ENCODE data around the gene LINC00237. TPM values are rescaled to one million over a fixed set of nuclear protein-coding genes. Genes with fewer than 3 reads are reported as not detected.

Gene LINC00237
- total and polyA plus RNA-seq, 2 of the 8 experiments (the other 6 are each of a cell fraction or from before 2014, with no cell fraction given), result 0.28 to 1.4 TPM

- Histone ChIP-seq H2BK5ac (ENCODE audit: low read depth, low read length) (no peak overlapping the region), H3K9me3 (ENCODE audit: insufficient read depth in 2 of 2, low read depth in 1 of 2, low read length in 1 of 2) (no peaks in the 10 kb centered on the region), H3K36me3 (ENCODE audit: control insufficient read depth in 2 of 4, insufficient read depth in 4 of 4, low read length in 3 of 4) (peaks cover 0 to 14% (median 1%) of the 10 kb centered on the region in 4 experiments; a peak in 3 of 8 replicates), H4K20me1 (replicated peaks in 1 of 2; ENCODE audit: control insufficient read depth in 1 of 2, insufficient read depth in 2 of 2, low read length in 2 of 2) (no peaks in the 10 kb centered on the region), H3K4me2 (ENCODE audit: insufficient read depth in 1 of 2, low read depth in 2 of 2, low read length in 2 of 2) (no peak overlapping the region), H2BK15ac (ENCODE audit: low read length) (no peak overlapping the region), H3K18ac (ENCODE audit: extremely low read depth, low read length) (no peak overlapping the region), H3K27me3 (replicated peaks in 1 of 4; ENCODE audit: control insufficient read depth in 3 of 4, extremely low read depth in 1 of 4, insufficient read depth in 3 of 4, low read length in 3 of 4) (no peaks in the 10 kb centered on the region), H2AFZ (ENCODE audit: low read length) (no peak overlapping the region), H3K14ac (ENCODE audit: insufficient read length) (no peak overlapping the region), H2BK120ac (replicated peaks; ENCODE audit: low read depth, low read length) (no peak overlapping the region), H3K4ac (replicated peaks; ENCODE audit: insufficient read length, low read depth, low read length) (no peak overlapping the region), H2AK5ac (ENCODE audit: low read depth, low read length) (no peak overlapping the region), H2BK20ac (ENCODE audit: low read length) (no peak overlapping the region), H3K79me1 (ENCODE audit: low read depth, low read length) (peaks cover 4% of the 10 kb centered on the region; the same call in 1 of the 2 replicates), H3K23me2 (ENCODE audit: low read depth, low read length) (peaks cover 3% of the 10 kb centered on the region; the same call in 1 of the 2 replicates), H3K4me3 (ENCODE audit: extremely low read depth in 1 of 4, insufficient read depth in 2 of 4, low read depth in 3 of 4, low read length in 4 of 4) (no peak overlapping the region), H3K23ac (ENCODE audit: insufficient read length) (no peak overlapping the region), H3K79me2 (ENCODE audit: control insufficient read depth in 1 of 2, insufficient read depth in 2 of 2, low read length in 2 of 2) (no peaks in the 10 kb centered on the region), H2BK12ac (ENCODE audit: low read depth, low read length) (no peak overlapping the region), H4K8ac (ENCODE audit: extremely low read depth, insufficient read depth, low read length) (no peak overlapping the region), H3K56ac (replicated peaks; ENCODE audit: insufficient read length, low read depth, low read length) (no peak overlapping the region), H4K5ac (ENCODE audit: insufficient read length, low read depth, low read length) (no peak overlapping the region), H3K9ac (replicated peaks in 1 of 4; ENCODE audit: extremely low read depth in 1 of 4, low read depth in 3 of 4, low read length in 3 of 4) (no peak overlapping the region), H4K91ac (replicated peaks; ENCODE audit: insufficient read length, low read length) (no peak overlapping the region), H3K27ac (ENCODE audit: low read depth, low read length) (no peak overlapping the region), H3K4me1 (replicated peaks in 1 of 4; ENCODE audit: control insufficient read depth in 3 of 4, insufficient read depth in 4 of 4, low read length in 3 of 4) (no peaks in the 10 kb centered on the region; a peak in 1 of 7 replicates)
- TF ChIP-seq SIX5 (IDR thresholded peaks at IDR 0.05; ENCODE audit: low read depth, low read length) (no peak), HDAC2 (IDR thresholded peaks at IDR 0.05; ENCODE audit: borderline replicate concordance in 1 of 2, low read depth in 2 of 2, low read length in 2 of 2) (no peak), YY1 (IDR thresholded peaks at IDR 0.05; ENCODE audit: low read depth, low read length) (no peak), MAFK (IDR thresholded peaks at IDR 0.05; ENCODE audit: low read depth, low read length) (no peak), KDM1A (IDR thresholded peaks at IDR 0.05; ENCODE audit: borderline replicate concordance, low read length) (no peak), RXRA (IDR thresholded peaks at IDR 0.05; ENCODE audit: insufficient read depth, low read depth, low read length) (no peak), E2F6 (IDR thresholded peaks at IDR 0.05) (no peak), GABPA (IDR thresholded peaks at IDR 0.05; ENCODE audit: borderline replicate concordance, insufficient read depth, low read length) (no peak), SP4 (IDR thresholded peaks at IDR 0.05; ENCODE audit: low read length) (no peak), SP2 (IDR thresholded peaks at IDR 0.05; ENCODE audit: low read length) (no peak), BACH1 (IDR thresholded peaks at IDR 0.05; ENCODE audit: low read length) (no peak)
- 95 to 100% methylated on average over 3 to 5 of the region's 5 CpGs for WGBS, 2 experiments (ENCODE audit: extremely low coverage in 1 of 2, insufficient coverage in 1 of 2, insufficient read length in 1 of 2, insufficient replicate concordance in 2 of 2, low coverage in 1 of 2, low lambda C conversion rate in 2 of 2, missing lambda C conversion rate in 1 of 2)
- FAIRE-seq (no peak), DNase-seq (ENCODE audit: low read depth in 1 of 2, low spot score in 2 of 2) (no peak)
- CTCF ChIA-PET (ENCODE audit: partially characterized antibody), result interaction anchor here (0.9 to 1.6 kb wide), 3 partner anchors 11 to 282 kb away, joined by 3 to 4 read pairs (median 4); no protein-coding TSS in a partner anchor
- POLR2A ChIA-PET (ENCODE audit: partially characterized antibody), result interaction anchor here (0.9 to 1.5 kb wide), 2 partner anchors 8 to 13 kb away, joined by 3 to 4 read pairs; no protein-coding TSS in a partner anchor
These were observed 35.7 kb upstream of the LINC00237 start for GRCh38 chr20:21141825-21142224.
